ENCODE measurements around the gene SLC16A5.

DNA sequence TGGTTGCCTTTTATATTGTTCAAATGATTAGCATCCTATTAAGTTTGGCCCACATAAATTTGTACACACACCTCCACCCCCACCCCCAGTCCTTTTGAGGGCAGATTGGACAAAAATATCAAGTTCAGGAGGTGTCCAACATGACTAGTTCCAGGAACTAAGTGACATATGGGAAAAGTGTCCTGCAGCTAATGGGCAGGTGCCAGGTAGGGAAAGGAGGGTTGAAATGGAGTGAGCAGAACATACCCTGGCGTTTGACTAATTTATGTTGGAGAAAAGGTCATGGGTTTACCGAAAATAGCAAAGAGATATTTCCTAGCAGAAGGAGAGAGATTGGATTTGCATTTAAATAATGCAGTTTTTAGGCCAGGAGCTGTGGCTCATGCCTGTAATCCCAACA is 35.8 kb upstream of the SLC16A5 start:
- TF ChIP-seq RARB (CRISPR knock-in tag; IDR thresholded peaks at IDR 0.05) (no peak), ZNF70 (CRISPR knock-in tag; IDR thresholded peaks at IDR 0.05) (no peak), TOX (CRISPR knock-in tag; IDR thresholded peaks at IDR 0.05; ENCODE audit: borderline replicate concordance) (no peak), ZNF565 (CRISPR knock-in tag; conservative IDR thresholded peaks at IDR 0.05; ENCODE audit: low read depth) (no peak), ARNTL (CRISPR knock-in tag; IDR thresholded peaks at IDR 0.05; ENCODE audit: borderline replicate concordance, low read depth) (no peak)
- TF ChIP-seq, protein P1, sequence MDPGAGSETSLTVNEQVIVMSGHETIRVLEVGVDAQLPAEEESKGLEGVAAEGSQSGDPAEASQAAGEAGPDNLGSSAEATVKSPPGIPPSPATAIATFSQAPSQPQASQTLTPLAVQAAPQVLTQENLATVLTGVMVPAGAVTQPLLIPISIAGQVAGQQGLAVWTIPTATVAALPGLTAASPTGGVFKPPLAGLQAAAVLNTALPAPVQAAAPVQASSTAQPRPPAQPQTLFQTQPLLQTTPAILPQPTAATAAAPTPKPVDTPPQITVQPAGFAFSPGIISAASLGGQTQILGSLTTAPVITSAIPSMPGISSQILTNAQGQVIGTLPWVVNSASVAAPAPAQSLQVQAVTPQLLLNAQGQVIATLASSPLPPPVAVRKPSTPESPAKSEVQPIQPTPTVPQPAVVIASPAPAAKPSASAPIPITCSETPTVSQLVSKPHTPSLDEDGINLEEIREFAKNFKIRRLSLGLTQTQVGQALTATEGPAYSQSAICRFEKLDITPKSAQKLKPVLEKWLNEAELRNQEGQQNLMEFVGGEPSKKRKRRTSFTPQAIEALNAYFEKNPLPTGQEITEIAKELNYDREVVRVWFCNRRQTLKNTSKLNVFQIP (CRISPR knock-in tag; IDR thresholded peaks at IDR 0.05; ENCODE audit: borderline replicate concordance, low read depth) = no peak

Data from SK-N-SH treated with all-trans-retinoic acid at 6 μM for 48 hours (cell line).